ENCODE measurements around the gene RAPGEF2.

DNA sequence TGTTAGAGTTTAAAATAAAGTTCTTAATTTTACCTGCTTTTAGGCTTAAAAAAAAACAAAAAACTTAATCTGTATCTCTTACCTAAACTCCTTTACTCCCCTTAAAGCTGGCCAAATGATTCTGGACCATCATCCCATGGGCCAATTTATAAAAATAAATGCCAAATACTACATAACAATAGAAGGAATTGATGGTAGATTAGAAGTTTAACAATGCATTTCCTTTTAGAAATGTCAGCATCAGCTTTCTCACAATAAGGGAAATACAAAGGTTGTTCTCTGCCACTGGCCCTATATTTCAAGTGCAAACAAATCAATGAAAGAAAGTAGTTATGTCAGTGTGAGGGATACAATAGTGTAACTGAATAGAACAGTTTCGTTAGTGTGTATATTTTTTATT lies 5.7 kb upstream of the RAPGEF2 start:
- TF ChIP-seq SUZ12 (IDR thresholded peaks at IDR 0.05; ENCODE audit: extremely low read depth, insufficient read depth, insufficient read length) (no peak), YY1 (IDR thresholded peaks at IDR 0.05; ENCODE audit: insufficient read depth, insufficient read length) (no peak), ZNF274 (IDR thresholded peaks at IDR 0.05; ENCODE audit: low read depth, low read length) (no peak)
